OCI-LY7 (cell line): ENCODE results near the gene CNBP. TPM values are rescaled to one million over a fixed set of nuclear protein-coding genes. Genes with fewer than 3 reads are reported as not detected.
A peak's percentile ranks its signal among the peaks of the same experiment; 100 is the strongest.

ENCODE experiments used
- BruUV-seq: library from RNA; stranded (reverse); fragments of 400-500 nt; replicated peaks from 2 replicates; lab custom pipeline; 2021; lab: Mats Ljungman, UMichigan
- CTCF ChIA-PET: fragments of 300-600 bp; sonication (Branson Sonifier 250); formaldehyde crosslinking; loops from one replicate; lab custom pipeline; 2022; ENCODE audit warnings: antibody characterized with exemption; ENCODE audit not compliant: unreplicated experiment; lab: Charles Lee
- POLR2A ChIA-PET: fragments of 300-600 bp; sonication (Branson Sonifier 250); formaldehyde crosslinking; loops from one replicate; lab custom pipeline; 2022; ENCODE audit warnings: antibody characterized with exemption; lab: Charles Lee
- DNase-seq: peaks from one replicate; pipeline ENCODE4 v3.0.0-alpha.2; 2015; ENCODE audit warnings: low spot score
- H2AFZ ChIP-seq: fragments of 200-600 bp; sonication (generic), shearing (Covaris generic); 2 replicates; pipeline ENCODE4 v1.6.1; 2014; ENCODE audit warnings: mild to moderate bottlenecking, antibody characterized with exemption, low read length, moderate library complexity
- H3K27ac ChIP-seq: fragments of 200-600 bp; sonication (generic); 2 replicates; pipeline ENCODE4 v1.5.1; 2014; ENCODE audit warnings: mixed run types, low read depth, mild to moderate bottlenecking, moderate library complexity, low read length, inconsistent platforms; ENCODE audit not compliant: poor library complexity, severe bottlenecking
- H3K36me3 ChIP-seq: fragments of 200-600 bp; sonication (generic); 2 replicates; pipeline ENCODE4 v1.6.1; 2014; ENCODE audit warnings: mild to moderate bottlenecking, antibody characterized with exemption, low read length, moderate library complexity, mixed read lengths; ENCODE audit not compliant: insufficient read depth
- H3K4me1 ChIP-seq: fragments of 200-600 bp; sonication (generic); 2 replicates; pipeline ENCODE4 v1.5.1; 2014; ENCODE audit warnings: mild to moderate bottlenecking, low read length; ENCODE audit not compliant: insufficient read depth, poor library complexity, severe bottlenecking
- H3K4me2 ChIP-seq: fragments of 200-600 bp; sonication (generic); 2 replicates; pipeline ENCODE4 v1.6.1; 2014; ENCODE audit warnings: mild to moderate bottlenecking, low read length
- H3K4me3 ChIP-seq: fragments of 200-600 bp; sonication (generic); 2 replicates; pipeline ENCODE4 v1.5.1; 2014; ENCODE audit warnings: mild to moderate bottlenecking, low read depth, low read length; ENCODE audit not compliant: poor library complexity, severe bottlenecking
- H3K79me2 ChIP-seq: fragments of 200-600 bp; sonication (generic); 2 replicates; pipeline ENCODE4 v1.6.1; 2016; ENCODE audit warnings: low read depth, mild to moderate bottlenecking, low read length, moderate library complexity, mixed read lengths; ENCODE audit not compliant: insufficient read depth
- H3K9me2 ChIP-seq: fragments of 200-600 bp; sonication (generic); 2 replicates; pipeline ENCODE4 v1.6.1; 2016; ENCODE audit warnings: mild to moderate bottlenecking, low read length, mixed read lengths; ENCODE audit not compliant: insufficient read depth
- H3K9me3 ChIP-seq: fragments of 200-600 bp; sonication (generic); 2 replicates; pipeline ENCODE4 v1.6.1; 2014; ENCODE audit warnings: mild to moderate bottlenecking, mixed run types, low read length, mixed read lengths
- H4K20me1 ChIP-seq: fragments of 200-600 bp; sonication (generic); 2 replicates; pipeline ENCODE4 v1.6.1; 2014; ENCODE audit warnings: mild to moderate bottlenecking, antibody characterized with exemption, low read length, moderate library complexity, mixed read lengths; ENCODE audit not compliant: insufficient read depth
- CTCF ChIP-seq: fragments of 200-600 bp; sonication (generic); conservative IDR thresholded peaks from 2 replicates; pipeline ENCODE4 v1.5.1; 2014; ENCODE audit warnings: mild to moderate bottlenecking, antibody characterized with exemption, low read length, moderate library complexity, mixed read lengths
- EZH2phosphoT487 ChIP-seq: fragments of 200-600 bp; sonication (generic); IDR thresholded peaks from 2 replicates; pipeline ENCODE4 v1.6.1; 2018; ENCODE audit warnings: low read depth, borderline replicate concordance, mild to moderate bottlenecking, mixed run types, antibody characterized with exemption, low read length, moderate library complexity, mixed read lengths
- intact Hi-C: fragments of 100-400 bp; cut with micrococcal nuclease; formaldehyde crosslinking; loops from one replicate; pipeline ENCODE4 v1.10.0; 2022; ENCODE audit not compliant: unreplicated experiment
- total RNA-seq, 2 experiments: library from RNA; depleted of rRNA in 1 of 2; stranded (reverse); fragments of >200 nt in 1 of 2; shearing (Covaris generic) in 1 of 2; gene quantifications; 2 replicates each; pipeline ENCODE4 v1.2.3, GENCODE V29; 2014 to 2022

The CNBP gene
- total RNA-seq, 2 experiments from 2014 or later, result 324 to 336 TPM

GRCh38 chr3:129120254-129121004 is 63.3 kb downstream of the CNBP start:
- peak overlapping the region; percentile 45; the same call in 1 of the 2 replicates for H2AFZ ChIP-seq
- POLR2A ChIA-PET, result interaction anchor here (0.8 to 2.0 kb wide), 5 partner anchors 11 to 126 kb away, joined by 4 to 6 read pairs (median 4); no protein-coding TSS in a partner anchor
- peak; percentile 97 for DNase-seq
- H3K79me2 ChIP-seq, result peaks cover 31% of the 10 kb centered on the region
- intact Hi-C loops, result loop anchor here (1.0 to 5.0 kb wide), 5 partner anchors 41 to 129 kb away; partner anchors contain the start of genes CNBP, COPG1 and ISY1
- peak overlapping the region; percentile 92 for H3K27ac ChIP-seq
- H3K36me3 ChIP-seq, result peaks cover 22% of the 10 kb centered on the region; the same call in 1 of the 2 replicates
- H3K4me3 ChIP-seq, result peak overlapping the region; percentile 74
- H3K4me1 ChIP-seq, result peaks cover 65% of the 10 kb centered on the region
- no peak for TF ChIP-seq CTCF
- no peak for TF ChIP-seq EZH2phosphoT487
- CTCF ChIA-PET, result interaction anchor here (0.6 to 1.1 kb wide), 4 partner anchors 14 to 458 kb away, joined by 3 to 4 read pairs (median 3); no protein-coding TSS in a partner anchor
- no peaks in the 10 kb centered on the region for H4K20me1 ChIP-seq
- BruUV-seq, result TSS peak; percentile 98
- no peaks in the 10 kb centered on the region for H3K9me2 ChIP-seq
- peak overlapping the region; percentile 95 for H3K4me2 ChIP-seq
- no peaks in the 10 kb centered on the region for H3K9me3 ChIP-seq

GRCh38 chr3:129119365-129120100 is 64.2 kb downstream of the CNBP start:
- peak overlapping the region; percentile 74 for H3K4me3 ChIP-seq
- H3K4me2 ChIP-seq, result peak overlapping the region; percentile 95
- H2AFZ ChIP-seq, result peak overlapping the region; percentile 45; the same call in 1 of the 2 replicates
- no peak for DNase-seq
- BruUV-seq, result no TSS peak
- ChIA-PET POLR2A (interaction anchor here (0.6 to 2.0 kb wide), 5 partner anchors 19 to 281 kb away, joined by 3 to 5 read pairs (median 4); no protein-coding TSS in a partner anchor), CTCF (interaction anchor here (0.6 to 1.1 kb wide), 2 partner anchors 66 to 457 kb away, joined by 3 read pairs; no protein-coding TSS in a partner anchor)
- no peaks in the 10 kb centered on the region for H3K9me2 ChIP-seq
- H4K20me1 ChIP-seq, result no peaks in the 10 kb centered on the region
- intact Hi-C loops, result loop anchor here (1.0 to 5.0 kb wide), 5 partner anchors 42 to 130 kb away; partner anchors contain the start of genes CNBP, COPG1 and ISY1
- H3K9me3 ChIP-seq, result no peaks in the 10 kb centered on the region
- peaks cover 65% of the 10 kb centered on the region for H3K4me1 ChIP-seq
- H3K27ac ChIP-seq, result peak overlapping the region; percentile 92
- TF ChIP-seq CTCF (no peak), EZH2phosphoT487 (no peak)
- H3K36me3 ChIP-seq, result peaks cover 28% of the 10 kb centered on the region; the same call in 1 of the 2 replicates
- H3K79me2 ChIP-seq, result peaks cover 31% of the 10 kb centered on the region
